HepG2 (cell line): ENCODE results near the gene GFOD1. TPM values are rescaled to one million over a fixed set of nuclear protein-coding genes. Genes with fewer than 3 reads are reported as not detected.

Experiments
- ATAC-seq: fragments of 200-7000 bp; cut with Tn5 transposase; 3 replicates; pipeline ENCODE4 v1.9.1; 2020; ENCODE audit warnings: mild to moderate bottlenecking, moderate library complexity
- BruUV-seq: library from RNA; stranded (reverse); fragments of 400-500 nt; replicated peaks from 2 replicates; lab custom pipeline; 2021; lab: Mats Ljungman, UMichigan
- CTCF ChIA-PET: fragments of 300-600 bp; formaldehyde crosslinking; extraction: SDS; loops from one replicate; lab custom pipeline; 2021; ENCODE audit warnings: low total read pairs, inconsistent platforms, low intra/inter-chr PET ratio; lab: Yijun Ruan, JAX
- POLR2A ChIA-PET: fragments of 350-600 bp; sonication (Branson Sonifier 250); formaldehyde crosslinking; loops from one replicate; lab custom pipeline; 2020; ENCODE audit warnings: antibody characterized with exemption, inconsistent platforms; lab: Yijun Ruan, JAX
- DNase-seq: peaks from one replicate; pipeline ENCODE4 v3.0.0-alpha.2; 2015; ENCODE audit warnings: low spot score
- FAIRE-seq: peaks from 3 replicates; lab custom pipeline; 2011; peaks lifted over from hg19 to GRCh38; lab: Jason Lieb, UNC
- H2AFZ ChIP-seq: one replicate; pipeline ENCODE4 v1.6.1; 2011; ENCODE audit warnings: low read length, inconsistent platforms
- H3K27ac ChIP-seq: fragments of 300-600 bp; 3 replicates; pipeline ENCODE4 v1.8.0; 2011; ENCODE audit warnings: mixed run types, mild to moderate bottlenecking, mixed read lengths, low read length, inconsistent platforms; ENCODE audit not compliant: insufficient read depth; ENCODE audit errors: extremely low read length
- H3K27me3 ChIP-seq, 2 experiments: fragments of 200-600 bp in 1 of 2; 2 replicates in 1 of 2; 3 replicates in 1 of 2; pipeline versions ENCODE4 v1.6.0 to v1.8.0; 2011; ENCODE audit warnings: low read length in 2 of 2, mild to moderate bottlenecking in 2 of 2, moderate library complexity in 2 of 2, inconsistent platforms in 1 of 2; ENCODE audit not compliant: insufficient read depth in 2 of 2, control insufficient read depth in 1 of 2
- H3K36me3 ChIP-seq, 2 experiments: fragments of 200-600 bp in 1 of 2; replicated peaks in 1 of 2; 2 replicates in 1 of 2; 3 replicates in 1 of 2; pipeline versions ENCODE4 v1.5.1 to v1.8.0; 2011; ENCODE audit warnings: low read length in 2 of 2, inconsistent platforms in 1 of 2; ENCODE audit not compliant: insufficient read depth in 2 of 2, control insufficient read depth in 1 of 2
- H3K4me1 ChIP-seq: 2 replicates; pipeline ENCODE4 v1.5.1; 2012; ENCODE audit warnings: low read length, inconsistent platforms; ENCODE audit not compliant: insufficient read depth
- H3K4me2 ChIP-seq: 2 replicates; pipeline ENCODE4 v1.6.0; 2011; ENCODE audit warnings: low read depth, low read length, inconsistent platforms
- H3K4me3 ChIP-seq, 3 experiments: fragments of 200-600 bp in 1 of 3; sonication (generic), shearing (Covaris generic) in 1 of 3; replicated peaks in 1 of 3; 2 replicates each; pipeline ENCODE4 v1.5.1; 2011 to 2016; ENCODE audit warnings: low read length in 3 of 3, inconsistent platforms in 2 of 3, low read depth in 2 of 3, mild to moderate bottlenecking in 2 of 3, control low read depth in 1 of 3, mixed read lengths in 1 of 3; ENCODE audit not compliant: insufficient read depth in 1 of 3
- H3K79me2 ChIP-seq: one replicate; pipeline ENCODE4 v1.6.1; 2011; ENCODE audit warnings: low read length, inconsistent platforms; ENCODE audit not compliant: insufficient read depth
- H3K9ac ChIP-seq: 2 replicates; pipeline ENCODE4 v1.6.0; 2011; ENCODE audit warnings: mild to moderate bottlenecking, low read depth, low read length, inconsistent platforms; ENCODE audit not compliant: insufficient read depth
- H3K9me3 ChIP-seq: 2 replicates; pipeline ENCODE4 v1.5.1; 2012; ENCODE audit warnings: mild to moderate bottlenecking, low read length
- H4K20me1 ChIP-seq: 2 replicates; pipeline ENCODE4 v1.6.0; 2011; ENCODE audit warnings: inconsistent platforms, mild to moderate bottlenecking, low read length, moderate library complexity; ENCODE audit not compliant: insufficient read depth
- ARID3A ChIP-seq: IDR thresholded peaks from 2 replicates; pipeline ENCODE4 v1.6.1; 2012; ENCODE audit warnings: low read depth, low read length, improper control_type of control experiment
- BCLAF1 ChIP-seq: fragments of 450-650 bp; IDR thresholded peaks from 2 replicates; pipeline ENCODE4 v1.6.1; 2017; ENCODE audit warnings: mild to moderate bottlenecking
- CEBPB ChIP-seq: IDR thresholded peaks from 2 replicates; pipeline ENCODE4 v1.6.1; 2011; ENCODE audit warnings: low read depth, low read length, improper control_type of control experiment, borderline replicate concordance
- CEBPG ChIP-seq: IDR thresholded peaks from 2 replicates; pipeline ENCODE4 v1.6.1; 2016
- SALL2 ChIP-seq: sonication (generic); formaldehyde crosslinking; IDR thresholded peaks from 2 replicates; pipeline ENCODE4 v1.8.1; 2023; ENCODE audit warnings: mild to moderate bottlenecking, missing genetic modification reagents, inconsistent platforms
- XRCC5 ChIP-seq: fragments of 200-400 bp; formaldehyde crosslinking; optimal IDR thresholded peaks from 2 replicates; pipeline ENCODE3; 2017; ENCODE audit warnings: mild to moderate bottlenecking, low read length
- ZBTB34 ChIP-seq: sonication (generic); formaldehyde crosslinking; IDR thresholded peaks from 2 replicates; pipeline ENCODE4 v1.8.0; 2022; ENCODE audit warnings: mild to moderate bottlenecking, missing genetic modification reagents
- ZBTB43 ChIP-seq: sonication (generic); formaldehyde crosslinking; conservative IDR thresholded peaks from 2 replicates; pipeline ENCODE4 v1.4.0; 2020; ENCODE audit warnings: missing genetic modification reagents
- ZFY ChIP-seq: sonication (generic); formaldehyde crosslinking; IDR thresholded peaks from 2 replicates; pipeline ENCODE4 v1.4.0; 2020; ENCODE audit warnings: missing genetic modification reagents
- ZKSCAN8 ChIP-seq: IDR thresholded peaks from 2 replicates; pipeline ENCODE4 v1.6.1; 2016; ENCODE audit warnings: borderline replicate concordance, missing genetic modification reagents, missing compliant biosample characterization
- ZNF333 ChIP-seq: sonication (generic); formaldehyde crosslinking; IDR thresholded peaks from 2 replicates; pipeline ENCODE4 v1.4.0; 2020; ENCODE audit warnings: mild to moderate bottlenecking, missing genetic modification reagents, borderline replicate concordance
- ZNF766 ChIP-seq: sonication (generic); formaldehyde crosslinking; IDR thresholded peaks from 2 replicates; pipeline ENCODE4 v1.5.0; 2020; ENCODE audit warnings: missing genetic modification reagents, borderline replicate concordance
- WGBS: methylation state at CpG from one replicate; pipeline ENCODE4 v1.1.6; 2017; ENCODE audit warnings: low lambda C conversion rate; 5-methylcytosine and 5-hydroxymethylcytosine counted together
- in situ Hi-C: cut with HindIII; loops from 2 replicates; pipeline ENCODE4 v1.10.0; 2017; ENCODE audit warnings: low pct_unique_long_range_greater_than_20kb; ENCODE audit not compliant: extremely low pct_ligation_motif_present
- intact Hi-C: fragments of 100-400 bp; cut with micrococcal nuclease; formaldehyde crosslinking; loops from one replicate; pipeline ENCODE4 v1.10.0; 2022; ENCODE audit not compliant: unreplicated experiment
- polyA plus RNA-seq, 8 experiments: library from polyadenylated mRNA; depleted of rRNA in 3 of 8; stranded (reverse) in 7 of 8; unstranded in 1 of 8; fragments of >200 nt; fragmentation: Illumina TruSeq in 4 of 8; extraction: Trizol in 4 of 8; gene quantifications; 2 replicates each; pipeline versions ENCODE4 v1.2.1 to v1.2.3, GENCODE V29; 2011 to 2016; ENCODE audit warnings: low read depth in 4 of 8, missing spikeins in 1 of 8, mixed read lengths in 1 of 8; ENCODE audit not compliant: insufficient read depth in 1 of 8
- total RNA-seq, 5 experiments: library from RNA; depleted of rRNA; stranded (reverse); fragments of >200 nt; fragmentation: Illumina TruSeq; extraction: Trizol; gene quantifications; 2 replicates each; pipeline ENCODE4 v1.2.3, GENCODE V29; 2016; ENCODE audit warnings: low read depth in 1 of 5
- TF ChIP-seq, protein P1 (sequence below): sonication (generic); formaldehyde crosslinking; IDR thresholded peaks from 2 replicates; pipeline ENCODE4 v1.8.1; 2023; ENCODE audit warnings: missing genetic modification reagents, mild to moderate bottlenecking, borderline replicate concordance
- TF ChIP-seq, protein P2 (sequence below): sonication (generic); formaldehyde crosslinking; IDR thresholded peaks from 2 replicates; pipeline ENCODE4 v1.4.0; 2020; ENCODE audit warnings: mild to moderate bottlenecking, low read depth, missing genetic modification reagents

Gene GFOD1
- total and polyA plus RNA-seq, 2 of the 13 experiments (the other 11 are each of a cell fraction or from before 2014, with no cell fraction given) = 1.9 to 6.4 TPM

DNA sequence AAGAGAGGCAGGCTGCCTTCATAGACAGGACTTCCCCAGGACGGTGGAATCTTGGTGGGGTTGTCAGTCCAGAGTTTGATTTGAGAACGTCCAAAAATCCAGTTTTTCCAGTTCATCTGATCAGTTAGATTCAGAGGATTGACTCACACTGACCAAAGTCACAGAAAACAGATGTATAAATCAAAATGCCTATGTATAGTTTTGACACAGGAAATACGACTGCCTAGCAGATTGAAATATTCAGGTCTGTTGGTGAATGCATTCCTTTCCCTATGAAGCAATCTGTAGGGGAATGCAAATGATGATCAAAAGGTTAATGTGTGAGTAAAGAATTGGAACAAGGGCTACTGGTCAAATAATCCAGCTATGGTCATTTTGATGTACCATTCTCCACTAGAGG lies 29.7 kb upstream of the GFOD1 start:
- H3K9ac ChIP-seq = no peak overlapping the region
- in situ Hi-C loops (no loop called here), intact Hi-C loops (no loop called here)
- H3K27ac ChIP-seq = no peak overlapping the region
- peak overlapping the region; percentile 15; the same call in 1 of the 2 replicates for H3K4me2 ChIP-seq
- BruUV-seq = no TSS peak
- H3K79me2 ChIP-seq = no peaks in the 10 kb centered on the region
- H3K9me3 ChIP-seq = no peaks in the 10 kb centered on the region
- H3K27me3 ChIP-seq = peaks cover 2 to 15% of the 10 kb centered on the region in 2 experiments; a peak in 3 of 5 replicates
- peaks cover 8% of the 10 kb centered on the region for H3K4me1 ChIP-seq
- H2AFZ ChIP-seq = no peak overlapping the region
- no peaks in the 10 kb centered on the region for H3K36me3 ChIP-seq
- CTCF ChIA-PET = no interaction called here
- POLR2A ChIA-PET = no interaction called here
- H4K20me1 ChIP-seq = no peaks in the 10 kb centered on the region
- no peak overlapping the region for H3K4me3 ChIP-seq
- peak; percentile 71 for ATAC-seq
- peak; percentile 18 for FAIRE-seq
- DNase-seq = peak; percentile 59
- whole genome bisulfite sequencing = 1% methylated on average over 3 of the region's 3 CpGs
- TF ChIP-seq SALL2 (CRISPR knock-in tag) = no peak
- TF ChIP-seq ZNF333 (CRISPR knock-in tag) = no peak
- no peak for TF ChIP-seq ZNF766 (CRISPR knock-in tag)
- no peak for TF ChIP-seq ZFY (CRISPR knock-in tag)
- TF ChIP-seq ZKSCAN8 (CRISPR knock-in tag) = no peak
- no peak for TF ChIP-seq ZBTB43 (CRISPR knock-in tag)
- TF ChIP-seq CEBPG (CRISPR knock-in tag) = peak; percentile 50; the same call in 1 of the 2 replicates
- TF ChIP-seq XRCC5 = no peak
- peak; percentile 78 for TF ChIP-seq CEBPB
- no peak for TF ChIP-seq ZBTB34 (CRISPR knock-in tag)
- TF ChIP-seq, protein P1, sequence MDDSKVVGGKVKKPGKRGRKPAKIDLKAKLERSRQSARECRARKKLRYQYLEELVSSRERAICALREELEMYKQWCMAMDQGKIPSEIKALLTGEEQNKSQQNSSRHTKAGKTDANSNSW (CRISPR knock-in tag) = no peak
- no peak for TF ChIP-seq BCLAF1
- TF ChIP-seq ARID3A = peak; percentile 45; the same call in 1 of the 2 replicates
- TF ChIP-seq, protein P2, sequence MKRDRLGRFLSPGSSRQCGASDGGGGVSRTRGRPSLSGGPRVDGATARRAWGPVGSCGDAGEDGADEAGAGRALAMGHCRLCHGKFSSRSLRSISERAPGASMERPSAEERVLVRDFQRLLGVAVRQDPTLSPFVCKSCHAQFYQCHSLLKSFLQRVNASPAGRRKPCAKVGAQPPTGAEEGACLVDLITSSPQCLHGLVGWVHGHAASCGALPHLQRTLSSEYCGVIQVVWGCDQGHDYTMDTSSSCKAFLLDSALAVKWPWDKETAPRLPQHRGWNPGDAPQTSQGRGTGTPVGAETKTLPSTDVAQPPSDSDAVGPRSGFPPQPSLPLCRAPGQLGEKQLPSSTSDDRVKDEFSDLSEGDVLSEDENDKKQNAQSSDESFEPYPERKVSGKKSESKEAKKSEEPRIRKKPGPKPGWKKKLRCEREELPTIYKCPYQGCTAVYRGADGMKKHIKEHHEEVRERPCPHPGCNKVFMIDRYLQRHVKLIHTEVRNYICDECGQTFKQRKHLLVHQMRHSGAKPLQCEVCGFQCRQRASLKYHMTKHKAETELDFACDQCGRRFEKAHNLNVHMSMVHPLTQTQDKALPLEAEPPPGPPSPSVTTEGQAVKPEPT (CRISPR knock-in tag) = no peak
